Measurements from ENCODE around the gene ADAMTSL3. TPM values are rescaled to one million over a fixed set of nuclear protein-coding genes. Genes with fewer than 3 reads are reported as not detected.

ADAMTSL3 gene
- total and polyA plus RNA-seq, 2 experiments from 2014 or later, result 0.61 to 0.87 TPM

DNA sequence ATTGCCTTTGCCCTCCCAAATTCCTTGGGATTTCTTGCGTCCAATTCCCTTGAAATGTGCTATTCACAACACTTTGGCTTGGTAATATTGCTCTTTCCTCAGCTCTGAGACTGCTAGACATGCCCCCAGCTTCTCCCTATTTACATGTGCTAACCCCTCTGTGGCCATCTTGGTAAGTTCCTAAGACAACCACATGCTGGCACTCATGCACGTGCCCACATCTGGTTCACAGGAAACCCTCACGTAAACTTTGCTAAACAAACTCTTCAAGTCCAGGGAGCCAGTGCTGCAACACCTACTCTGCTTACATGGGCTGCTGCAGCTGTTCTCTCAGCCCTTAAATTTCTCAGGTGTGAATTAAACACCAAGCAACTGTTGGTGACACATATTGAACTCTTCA, 121.8 kb downstream of the ADAMTSL3 start (continued):
- TF ChIP-seq NANOG (IDR thresholded peaks at IDR 0.05; ENCODE audit: borderline replicate concordance) (no peak), ZNF331 (CRISPR knock-in tag; IDR thresholded peaks at IDR 0.05; ENCODE audit: low read depth) (no peak), ETS1 (IDR thresholded peaks at IDR 0.05) (no peak), STAT1 (IDR thresholded peaks at IDR 0.05; ENCODE audit: unreplicated experiment) (no peak)

DNA sequence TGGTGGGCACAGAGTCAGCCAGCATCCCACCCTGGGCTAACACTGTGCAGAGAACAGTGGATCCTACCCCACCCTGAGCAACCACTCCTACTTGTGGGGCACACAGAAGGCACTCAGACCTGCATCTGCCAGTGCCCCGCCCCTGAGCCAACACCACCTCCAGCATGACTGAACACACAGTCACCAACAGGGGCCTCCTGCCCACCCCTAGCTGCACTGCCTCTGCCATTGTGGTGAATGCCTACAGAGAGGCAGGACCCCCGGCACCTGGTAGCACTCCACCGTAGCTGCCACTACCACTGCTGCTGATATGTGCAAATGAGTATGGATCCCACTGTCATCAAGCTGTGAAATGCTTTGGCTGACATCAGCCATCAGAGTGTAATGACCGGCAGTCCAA, 123.1 kb downstream of the ADAMTSL3 start:
- H3K9me2 ChIP-seq (ENCODE audit: insufficient read depth), result peaks cover 8% of the 10 kb centered on the region; the same call in 1 of the 2 replicates
- H3K36me3 ChIP-seq (ENCODE audit: insufficient read depth), result no peaks in the 10 kb centered on the region
- H2AFZ ChIP-seq, result no peak overlapping the region
- no peak overlapping the region for H3K4me3 ChIP-seq
- ATAC-seq (no peak), DNase-seq (ENCODE audit: low spot score) (no peak)
- H4K20me1 ChIP-seq (replicated peaks; ENCODE audit: insufficient read depth), result no peaks in the 10 kb centered on the region
- H3K36me3 Mint-ChIP-seq (ENCODE audit: low read depth), result 0 out of 3 replicates have a peak, but pooled peaks cover 2% of the 10 kb centered on the region
- H3K4me2 ChIP-seq, result no peak overlapping the region
- H3K27ac ChIP-seq (ENCODE audit: low read depth), result no peak overlapping the region
- no peak overlapping the region for H3K27ac Mint-ChIP-seq
- no peaks in the 10 kb centered on the region for H3K4me1 Mint-ChIP-seq
- H3K27me3 ChIP-seq (ENCODE audit: insufficient read depth), result no peaks in the 10 kb centered on the region
- H3K79me2 ChIP-seq (replicated peaks; ENCODE audit: insufficient read depth), result no peaks in the 10 kb centered on the region
- H3K4me1 ChIP-seq (ENCODE audit: insufficient read depth), result no peaks in the 10 kb centered on the region
- no peaks in the 10 kb centered on the region for H3F3A ChIP-seq (replicated peaks; ENCODE audit: low read depth)
- H3K9me3 Mint-ChIP-seq, result no peaks in the 10 kb centered on the region; the same call in 2 of the 3 replicates
- TF ChIP-seq ZNF114 (CRISPR knock-in tag; IDR thresholded peaks at IDR 0.05) (no peak), ETS1 (IDR thresholded peaks at IDR 0.05) (no peak), CREB1 (CRISPR knock-in tag; IDR thresholded peaks at IDR 0.05; ENCODE audit: low read depth) (no peak), STAT1 (IDR thresholded peaks at IDR 0.05; ENCODE audit: unreplicated experiment) (no peak), REST (IDR thresholded peaks at IDR 0.05; ENCODE audit: unreplicated experiment) (no peak), JUNB (IDR thresholded peaks at IDR 0.05; ENCODE audit: unreplicated experiment) (no peak), EZH2phosphoT487 (IDR thresholded peaks at IDR 0.05; ENCODE audit: unreplicated experiment) (no peak), POLR2AphosphoS5 (IDR thresholded peaks at IDR 0.05; ENCODE audit: low read depth) (no peak), NANOG (IDR thresholded peaks at IDR 0.05; ENCODE audit: borderline replicate concordance) (no peak), EZH2 (IDR thresholded peaks at IDR 0.05; ENCODE audit: low read depth, unreplicated experiment) (no peak)
- TF ChIP-seq, protein P1, sequence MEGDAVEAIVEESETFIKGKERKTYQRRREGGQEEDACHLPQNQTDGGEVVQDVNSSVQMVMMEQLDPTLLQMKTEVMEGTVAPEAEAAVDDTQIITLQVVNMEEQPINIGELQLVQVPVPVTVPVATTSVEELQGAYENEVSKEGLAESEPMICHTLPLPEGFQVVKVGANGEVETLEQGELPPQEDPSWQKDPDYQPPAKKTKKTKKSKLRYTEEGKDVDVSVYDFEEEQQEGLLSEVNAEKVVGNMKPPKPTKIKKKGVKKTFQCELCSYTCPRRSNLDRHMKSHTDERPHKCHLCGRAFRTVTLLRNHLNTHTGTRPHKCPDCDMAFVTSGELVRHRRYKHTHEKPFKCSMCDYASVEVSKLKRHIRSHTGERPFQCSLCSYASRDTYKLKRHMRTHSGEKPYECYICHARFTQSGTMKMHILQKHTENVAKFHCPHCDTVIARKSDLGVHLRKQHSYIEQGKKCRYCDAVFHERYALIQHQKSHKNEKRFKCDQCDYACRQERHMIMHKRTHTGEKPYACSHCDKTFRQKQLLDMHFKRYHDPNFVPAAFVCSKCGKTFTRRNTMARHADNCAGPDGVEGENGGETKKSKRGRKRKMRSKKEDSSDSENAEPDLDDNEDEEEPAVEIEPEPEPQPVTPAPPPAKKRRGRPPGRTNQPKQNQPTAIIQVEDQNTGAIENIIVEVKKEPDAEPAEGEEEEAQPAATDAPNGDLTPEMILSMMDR (conservative IDR thresholded peaks at IDR 0.05; ENCODE audit: low read depth in 2 of 2), result no peak
- H3K27me3 Mint-ChIP-seq (ENCODE audit: insufficient read depth, low read depth, poor library complexity), result peaks cover 2% of the 10 kb centered on the region
- no peak overlapping the region for H3K4me3 Mint-ChIP-seq
